LNCaP clone FGC (cell line): ENCODE data around the gene HIRA.

Experiments
- DNase-seq: peaks from one replicate; pipeline ENCODE4 v3.0.0-alpha.2; 2011; ENCODE audit warnings: low read depth
- H3K4me3 ChIP-seq: 2 replicates; pipeline ENCODE4 v1.5.1; 2011; ENCODE audit warnings: mild to moderate bottlenecking, low read depth, low read length, control low read depth
- CTCF ChIP-seq: IDR thresholded peaks from 2 replicates; pipeline ENCODE4 v1.5.1; 2012; ENCODE audit warnings: mild to moderate bottlenecking; ENCODE audit not compliant: control insufficient read depth, insufficient read depth; ENCODE audit errors: extremely low read depth

The HIRA gene

GRCh38 chr22:19386248-19386647 is 45.3 kb downstream of the HIRA start:
- H3K4me3 ChIP-seq: no peak overlapping the region
- no peak for DNase-seq
- no peak for TF ChIP-seq CTCF

GRCh38 chr22:19385221-19385906 is 46.2 kb downstream of the HIRA start:
- no peak for TF ChIP-seq CTCF
- no peak overlapping the region for H3K4me3 ChIP-seq
- DNase-seq: no peak

- TF ChIP-seq CTCF: no peak
- H3K4me3 ChIP-seq: no peak overlapping the region
- DNase-seq: no peak
Observed at GRCh38 chr22:19383292-19383691, 48.2 kb downstream of the HIRA start.

- TF ChIP-seq CTCF: no peak
- no peak for DNase-seq
- no peak overlapping the region for H3K4me3 ChIP-seq
Observed at GRCh38 chr22:19382240-19382639, 49.3 kb downstream of the HIRA start.

GRCh38 chr22:19378344-19378674 is 53.2 kb downstream of the HIRA start:
- no peak for TF ChIP-seq CTCF
- no peak for DNase-seq
- H3K4me3 ChIP-seq: no peak overlapping the region

GRCh38 chr22:19377565-19378343 is 53.8 kb downstream of the HIRA start:
- no peak for TF ChIP-seq CTCF
- no peak for DNase-seq
- H3K4me3 ChIP-seq: no peak overlapping the region
